SK-N-SH (cell line): Measurements from ENCODE around the gene DOCK8. TPM values are rescaled to one million over a fixed set of nuclear protein-coding genes. Genes with fewer than 3 reads are reported as not detected.

ENCODE experiments used
- CTCF ChIA-PET: fragments of 300-600, 350-600 bp; formaldehyde crosslinking; extraction: SDS; loops from one replicate; lab custom pipeline; 2021; lab: Yijun Ruan, JAX
- POLR2A ChIA-PET: fragments of 350-600 bp; sonication (Branson Sonifier 250); formaldehyde crosslinking; extraction: SDS; loops from one replicate; lab custom pipeline; 2020; ENCODE audit warnings: antibody characterized with exemption, inconsistent platforms; lab: Yijun Ruan, JAX
- DNase-seq: peaks from one replicate; pipeline ENCODE4 v3.0.0; 2012
- H2AFZ ChIP-seq: fragments of 200-600 bp; sonication (generic); 2 replicates; pipeline ENCODE4 v1.8.1; 2016; ENCODE audit warnings: antibody characterized with exemption, mild to moderate bottlenecking, low read depth
- H3F3A ChIP-seq: fragments of 200-600 bp; sonication (generic); replicated peaks from 2 replicates; pipeline ENCODE3; 2016; ENCODE audit warnings: antibody characterized with exemption, mild to moderate bottlenecking; ENCODE audit not compliant: insufficient read depth
- H3K27ac ChIP-seq, 2 experiments: fragments of 200-500 bp in 1 of 2; fragments of 200-600 bp in 1 of 2; sonication (Bioruptor generic) in 1 of 2; sonication (generic), shearing (Covaris generic) in 1 of 2; 2 replicates each; pipeline versions ENCODE4 v1.5.1 to v1.6.1; 2014 to 2016; ENCODE audit warnings: low read depth in 2 of 2, inconsistent platforms in 1 of 2, low read length in 1 of 2, mild to moderate bottlenecking in 1 of 2, mixed read lengths in 1 of 2
- H3K27me3 ChIP-seq: fragments of 200-600 bp; sonication (generic), shearing (Covaris generic); 2 replicates; pipeline ENCODE4 v1.6.1; 2016; ENCODE audit warnings: mixed run types; ENCODE audit not compliant: insufficient read depth
- H3K36me3 ChIP-seq, 2 experiments: fragments of 200-500 bp in 1 of 2; fragments of 200-600 bp in 1 of 2; sonication (Bioruptor generic) in 1 of 2; sonication (generic) in 1 of 2; replicated peaks in 1 of 2; 2 replicates each; pipeline versions ENCODE3 to v1.5.1; 2014 to 2016; ENCODE audit warnings: low read length in 1 of 2, mild to moderate bottlenecking in 1 of 2; ENCODE audit not compliant: insufficient read depth in 2 of 2, control insufficient read depth in 1 of 2
- H3K4me1 ChIP-seq, 2 experiments: fragments of 200-500 bp in 1 of 2; fragments of 200-600 bp in 1 of 2; sonication (Bioruptor generic) in 1 of 2; sonication (generic), shearing (Covaris generic) in 1 of 2; 2 replicates each; pipeline versions ENCODE4 v1.5.1 to v1.6.1; 2014 to 2016; ENCODE audit warnings: low read depth in 1 of 2, low read length in 1 of 2, mixed run types in 1 of 2; ENCODE audit not compliant: insufficient read depth in 2 of 2, control insufficient read depth in 1 of 2
- H3K4me2 ChIP-seq: fragments of 200-600 bp; sonication (generic), shearing (Covaris generic); 2 replicates; pipeline ENCODE4 v1.6.1; 2017; ENCODE audit warnings: mixed run types
- H3K4me3 ChIP-seq, 2 experiments: fragments of 200-500 bp in 1 of 2; fragments of 200-600 bp in 1 of 2; sonication (Bioruptor generic) in 1 of 2; sonication (generic), shearing (Covaris generic) in 1 of 2; 2 replicates each; pipeline versions ENCODE4 v1.5.1 to v1.8.1; 2014 to 2016; ENCODE audit warnings: low read depth in 2 of 2, inconsistent platforms in 1 of 2, low read length in 1 of 2, mild to moderate bottlenecking in 1 of 2, mixed read lengths in 1 of 2, moderate library complexity in 1 of 2
- H3K79me2 ChIP-seq: fragments of 200-600 bp; sonication (generic); 2 replicates; pipeline ENCODE4 v1.8.1; 2017; ENCODE audit warnings: mild to moderate bottlenecking; ENCODE audit not compliant: insufficient read depth
- H3K9ac ChIP-seq: fragments of 200-600 bp; sonication (generic); 2 replicates; pipeline ENCODE4 v1.6.1; 2017; ENCODE audit warnings: mixed run types
- H3K9me2 ChIP-seq: fragments of 200-600 bp; sonication (generic); 2 replicates; pipeline ENCODE4 v1.6.1; 2017; ENCODE audit warnings: mixed run types
- H3K9me3 ChIP-seq: fragments of 200-600 bp; sonication (generic); 2 replicates; pipeline ENCODE4 v1.6.1; 2017; ENCODE audit warnings: mixed run types, mild to moderate bottlenecking, moderate library complexity
- H4K20me1 ChIP-seq: fragments of 200-600 bp; sonication (generic); 2 replicates; pipeline ENCODE4 v1.6.1; 2017; ENCODE audit warnings: mild to moderate bottlenecking, mixed run types; ENCODE audit not compliant: insufficient read depth
- ELF1 ChIP-seq: IDR thresholded peaks from 2 replicates; pipeline ENCODE4 v1.4.0; 2012
- GABPA ChIP-seq: IDR thresholded peaks from 2 replicates; pipeline ENCODE4 v1.4.0; 2012; ENCODE audit warnings: low read depth, mild to moderate bottlenecking
- MEF2A ChIP-seq: IDR thresholded peaks from 2 replicates; pipeline ENCODE4 v1.4.0; 2012; ENCODE audit warnings: low read depth, borderline replicate concordance
- MXI1 ChIP-seq: IDR thresholded peaks from 2 replicates; pipeline ENCODE4 v1.6.1; 2012; ENCODE audit warnings: mild to moderate bottlenecking, low read depth, low read length, improper control_type of control experiment
- POLR2AphosphoS5 ChIP-seq: IDR thresholded peaks from 2 replicates; pipeline ENCODE4 v1.6.1; 2012; ENCODE audit warnings: low read depth, low read length
- RCOR1 ChIP-seq: fragments of 150-350 bp; IDR thresholded peaks from 2 replicates; pipeline ENCODE4 v1.6.1; 2017; ENCODE audit warnings: antibody characterized with exemption, low read length
- SMC3 ChIP-seq: IDR thresholded peaks from 2 replicates; pipeline ENCODE4 v1.6.1; 2012; ENCODE audit warnings: low read depth, low read length, improper control_type of control experiment
- TAF1 ChIP-seq: IDR thresholded peaks from 2 replicates; pipeline ENCODE4 v1.6.1; 2012; ENCODE audit warnings: low read depth, mild to moderate bottlenecking, low read length, moderate library complexity, borderline replicate concordance
- TCF12 ChIP-seq: IDR thresholded peaks from 2 replicates; pipeline ENCODE4 v1.4.0; 2012
- TEAD4 ChIP-seq: IDR thresholded peaks from 2 replicates; pipeline ENCODE4 v1.4.0; 2012; ENCODE audit warnings: mild to moderate bottlenecking, borderline replicate concordance; ENCODE audit not compliant: insufficient read depth
- WGBS: methylation state at CpG from one replicate; pipeline ENCODE4 v1.1.6; 2017; ENCODE audit warnings: low lambda C conversion rate; 5-methylcytosine and 5-hydroxymethylcytosine counted together
- polyA plus RNA-seq, 3 experiments: library from polyadenylated mRNA; depleted of rRNA; stranded (reverse); fragments of >200 nt; gene quantifications; 2 replicates each; pipeline ENCODE4 v1.2.3, GENCODE V29; 2012
- TF ChIP-seq, protein P1 (sequence below): fragments of 150-350 bp; IDR thresholded peaks from 2 replicates; pipeline ENCODE4 v1.6.1; 2016; ENCODE audit warnings: mild to moderate bottlenecking, low read depth, low read length
- TF ChIP-seq, protein P2 (sequence below): IDR thresholded peaks from 2 replicates; pipeline ENCODE4 v1.4.0; 2012; ENCODE audit warnings: low read depth, borderline replicate concordance
- TF ChIP-seq, protein P3 (sequence below): fragments of 150-350 bp; IDR thresholded peaks from 2 replicates; pipeline ENCODE4 v1.6.1; 2017; ENCODE audit warnings: antibody characterized with exemption, low read length, low read depth, borderline replicate concordance

The DOCK8 gene
- polyA plus RNA-seq, 1 of the 3 experiments (the other 2 are of a cell fraction), result not detected

DNA sequence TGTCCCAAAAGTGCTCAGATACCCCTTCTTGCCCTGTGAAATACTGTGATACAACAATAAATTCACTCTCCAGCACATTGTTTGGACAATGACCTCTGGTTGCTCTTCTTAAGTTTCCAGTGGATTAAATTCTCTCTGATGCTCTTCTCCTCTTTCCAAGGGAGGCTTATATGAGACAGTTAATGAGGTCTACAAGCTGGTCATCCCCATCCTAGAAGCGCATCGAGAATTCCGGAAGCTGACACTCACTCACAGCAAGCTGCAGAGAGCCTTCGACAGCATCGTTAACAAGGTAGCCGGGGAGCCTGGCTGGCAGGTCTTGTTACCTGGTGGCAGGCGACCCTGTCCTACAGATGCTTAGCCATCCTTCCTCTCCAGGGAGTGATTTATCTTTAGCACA lies 226.5 kb downstream of the DOCK8 start:
- TF ChIP-seq TAF1 (no peak), ELF1 (no peak), TCF12 (no peak), MXI1 (no peak), POLR2AphosphoS5 (no peak), RCOR1 (no peak), MEF2A (no peak)
- TF ChIP-seq, protein P1, sequence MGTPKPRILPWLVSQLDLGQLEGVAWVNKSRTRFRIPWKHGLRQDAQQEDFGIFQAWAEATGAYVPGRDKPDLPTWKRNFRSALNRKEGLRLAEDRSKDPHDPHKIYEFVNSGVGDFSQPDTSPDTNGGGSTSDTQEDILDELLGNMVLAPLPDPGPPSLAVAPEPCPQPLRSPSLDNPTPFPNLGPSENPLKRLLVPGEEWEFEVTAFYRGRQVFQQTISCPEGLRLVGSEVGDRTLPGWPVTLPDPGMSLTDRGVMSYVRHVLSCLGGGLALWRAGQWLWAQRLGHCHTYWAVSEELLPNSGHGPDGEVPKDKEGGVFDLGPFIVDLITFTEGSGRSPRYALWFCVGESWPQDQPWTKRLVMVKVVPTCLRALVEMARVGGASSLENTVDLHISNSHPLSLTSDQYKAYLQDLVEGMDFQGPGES, result no peak
- TF ChIP-seq, protein P2, sequence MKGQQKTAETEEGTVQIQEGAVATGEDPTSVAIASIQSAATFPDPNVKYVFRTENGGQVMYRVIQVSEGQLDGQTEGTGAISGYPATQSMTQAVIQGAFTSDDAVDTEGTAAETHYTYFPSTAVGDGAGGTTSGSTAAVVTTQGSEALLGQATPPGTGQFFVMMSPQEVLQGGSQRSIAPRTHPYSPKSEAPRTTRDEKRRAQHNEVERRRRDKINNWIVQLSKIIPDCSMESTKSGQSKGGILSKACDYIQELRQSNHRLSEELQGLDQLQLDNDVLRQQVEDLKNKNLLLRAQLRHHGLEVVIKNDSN, result no peak
- Histone ChIP-seq H3K79me2 (no peaks in the 10 kb centered on the region), H3K9ac (no peak overlapping the region), H3K4me3 (no peak overlapping the region), H3K27ac (no peak overlapping the region), H3F3A (no peaks in the 10 kb centered on the region), H3K36me3 (no peaks in the 10 kb centered on the region), H3K9me3 (no peaks in the 10 kb centered on the region), H3K9me2 (no peaks in the 10 kb centered on the region), H3K4me1 (no peaks in the 10 kb centered on the region), H3K27me3 (peaks cover 7% of the 10 kb centered on the region), H4K20me1 (no peaks in the 10 kb centered on the region), H2AFZ (no peak overlapping the region), H3K4me2 (no peak overlapping the region)
- ChIA-PET CTCF (no interaction called here), POLR2A (no interaction called here)
- WGBS, result 4% methylated on average over 7 of the region's 7 CpGs
- DNase-seq, result no peak

DNA sequence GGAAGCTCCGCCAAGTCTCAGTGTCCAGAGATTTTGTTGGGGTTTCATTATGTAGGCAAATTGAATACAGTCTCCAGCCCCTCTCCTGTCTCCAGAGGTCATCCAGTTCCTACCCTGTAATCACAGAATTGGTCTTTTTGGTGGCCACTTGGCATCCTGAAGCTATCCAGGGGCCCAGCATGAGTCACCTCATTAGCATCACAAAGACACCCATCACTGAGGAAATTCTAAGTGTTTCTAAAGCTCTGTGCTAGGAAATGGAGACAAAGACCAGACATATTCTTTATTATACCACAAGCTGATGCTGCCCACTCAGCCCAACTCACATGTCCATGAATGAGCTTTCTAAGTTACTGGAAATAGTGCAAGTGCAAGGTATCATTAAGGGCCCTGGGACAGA lies 229.9 kb downstream of the DOCK8 start:
- DNase-seq, result no peak
- Histone ChIP-seq H3K4me2 (no peak overlapping the region), H4K20me1 (no peaks in the 10 kb centered on the region), H3K27ac (no peak overlapping the region), H3K9me2 (no peaks in the 10 kb centered on the region), H3F3A (no peaks in the 10 kb centered on the region), H3K4me3 (no peak overlapping the region), H3K9ac (no peak overlapping the region), H3K4me1 (no peaks in the 10 kb centered on the region), H3K9me3 (no peaks in the 10 kb centered on the region), H2AFZ (no peak overlapping the region), H3K27me3 (peaks cover 4% of the 10 kb centered on the region), H3K36me3 (no peaks in the 10 kb centered on the region), H3K79me2 (no peaks in the 10 kb centered on the region)
- TF ChIP-seq TEAD4 (no peak), SMC3 (no peak), GABPA (no peak), POLR2AphosphoS5 (no peak)
- TF ChIP-seq, protein P3, sequence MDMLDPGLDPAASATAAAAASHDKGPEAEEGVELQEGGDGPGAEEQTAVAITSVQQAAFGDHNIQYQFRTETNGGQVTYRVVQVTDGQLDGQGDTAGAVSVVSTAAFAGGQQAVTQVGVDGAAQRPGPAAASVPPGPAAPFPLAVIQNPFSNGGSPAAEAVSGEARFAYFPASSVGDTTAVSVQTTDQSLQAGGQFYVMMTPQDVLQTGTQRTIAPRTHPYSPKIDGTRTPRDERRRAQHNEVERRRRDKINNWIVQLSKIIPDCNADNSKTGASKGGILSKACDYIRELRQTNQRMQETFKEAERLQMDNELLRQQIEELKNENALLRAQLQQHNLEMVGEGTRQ, result no peak
- ChIA-PET POLR2A (no interaction called here), CTCF (no interaction called here)
- WGBS, result 7% methylated on average over 1 of the region's 1 CpG
